HepG2 (cell line): Measurements from ENCODE around the gene RSAD2. TPM values are rescaled to one million over a fixed set of nuclear protein-coding genes. Genes with fewer than 3 reads are reported as not detected.

Experiments used
- AFF4 ChIP-seq: sonication (generic); formaldehyde crosslinking; IDR thresholded peaks from 2 replicates; pipeline ENCODE4 v1.4.0; 2020; ENCODE audit warnings: missing genetic modification reagents
- CAMTA2 ChIP-seq: sonication (generic); formaldehyde crosslinking; IDR thresholded peaks from 2 replicates; pipeline ENCODE4 v1.4.0; 2020; ENCODE audit warnings: mild to moderate bottlenecking, missing genetic modification reagents, borderline replicate concordance
- FOSL1 ChIP-seq: sonication (generic); formaldehyde crosslinking; IDR thresholded peaks from 2 replicates; pipeline ENCODE4 v1.9.0; 2021; ENCODE audit warnings: missing genetic modification reagents, borderline replicate concordance
- FOXO1 ChIP-seq: sonication (generic); formaldehyde crosslinking; IDR thresholded peaks from 2 replicates; pipeline ENCODE4 v1.4.0; 2020; ENCODE audit warnings: missing genetic modification reagents
- HOXD1 ChIP-seq: sonication (generic); formaldehyde crosslinking; IDR thresholded peaks from 2 replicates; pipeline ENCODE4 v1.5.0; 2020; ENCODE audit warnings: missing genetic modification reagents
- SCMH1 ChIP-seq: sonication (generic); formaldehyde crosslinking; IDR thresholded peaks from 2 replicates; pipeline ENCODE4 v1.9.0; 2021; ENCODE audit warnings: missing genetic modification reagents, mild to moderate bottlenecking, borderline replicate concordance
- ZNF17 ChIP-seq: sonication (generic); formaldehyde crosslinking; IDR thresholded peaks from 2 replicates; pipeline ENCODE4 v1.5.0; 2020; ENCODE audit warnings: mild to moderate bottlenecking, missing genetic modification reagents
- ZNF3 ChIP-seq: IDR thresholded peaks from 2 replicates; pipeline ENCODE4 v1.7.0; 2017; ENCODE audit warnings: inconsistent platforms
- ZNF616 ChIP-seq: sonication (generic); formaldehyde crosslinking; IDR thresholded peaks from 2 replicates; pipeline ENCODE4 v1.5.0; 2020; ENCODE audit warnings: low read depth, mild to moderate bottlenecking, missing genetic modification reagents
- ZNF704 ChIP-seq: sonication (generic); formaldehyde crosslinking; IDR thresholded peaks from 2 replicates; pipeline ENCODE4 v1.8.1; 2023; ENCODE audit warnings: mild to moderate bottlenecking, inconsistent platforms, moderate library complexity, missing genetic modification reagents, borderline replicate concordance
- ZNF816 ChIP-seq: sonication (generic); formaldehyde crosslinking; IDR thresholded peaks from 2 replicates; pipeline ENCODE4 v1.8.0; 2022; ENCODE audit warnings: missing genetic modification reagents, mild to moderate bottlenecking, borderline replicate concordance
- polyA plus RNA-seq, 8 experiments: library from polyadenylated mRNA; depleted of rRNA in 3 of 8; stranded (reverse) in 7 of 8; unstranded in 1 of 8; fragments of >200 nt; fragmentation: Illumina TruSeq in 4 of 8; extraction: Trizol in 4 of 8; gene quantifications; 2 replicates each; pipeline versions ENCODE4 v1.2.1 to v1.2.3, GENCODE V29; 2011 to 2016; ENCODE audit warnings: low read depth in 4 of 8, missing spikeins in 1 of 8, mixed read lengths in 1 of 8; ENCODE audit not compliant: insufficient read depth in 1 of 8
- total RNA-seq, 5 experiments: library from RNA; depleted of rRNA; stranded (reverse); fragments of >200 nt; fragmentation: Illumina TruSeq; extraction: Trizol; gene quantifications; 2 replicates each; pipeline ENCODE4 v1.2.3, GENCODE V29; 2016; ENCODE audit warnings: low read depth in 1 of 5
- TF ChIP-seq, protein P1 (sequence below): IDR thresholded peaks from 2 replicates; pipeline ENCODE4 v1.6.1; 2016
- TF ChIP-seq, protein P2 (sequence below): sonication (generic); formaldehyde crosslinking; IDR thresholded peaks from 2 replicates; pipeline ENCODE4 v1.4.0; 2020; ENCODE audit warnings: mild to moderate bottlenecking, missing genetic modification reagents
- TF ChIP-seq, protein P3 (sequence below): sonication (generic); formaldehyde crosslinking; IDR thresholded peaks from 2 replicates; pipeline ENCODE4 v1.5.0; 2020; ENCODE audit warnings: mild to moderate bottlenecking, missing genetic modification reagents, borderline replicate concordance

The RSAD2 gene
- total and polyA plus RNA-seq, 2 of the 13 experiments (the other 11 are each of a cell fraction or from before 2014, with no cell fraction given), result 0.11 TPM; not detected in 1

- TF ChIP-seq ZNF704 (CRISPR knock-in tag) (no peak), ZNF616 (CRISPR knock-in tag) (no peak), ZNF3 (no peak), FOSL1 (no peak), ZNF816 (CRISPR knock-in tag) (no peak), SCMH1 (CRISPR knock-in tag) (no peak), CAMTA2 (CRISPR knock-in tag) (no peak), AFF4 (CRISPR knock-in tag) (no peak), FOXO1 (peak; percentile 95), HOXD1 (CRISPR knock-in tag) (peak; percentile 41; the same call in 1 of the 2 replicates), ZNF17 (no peak)
- TF ChIP-seq, protein P1, sequence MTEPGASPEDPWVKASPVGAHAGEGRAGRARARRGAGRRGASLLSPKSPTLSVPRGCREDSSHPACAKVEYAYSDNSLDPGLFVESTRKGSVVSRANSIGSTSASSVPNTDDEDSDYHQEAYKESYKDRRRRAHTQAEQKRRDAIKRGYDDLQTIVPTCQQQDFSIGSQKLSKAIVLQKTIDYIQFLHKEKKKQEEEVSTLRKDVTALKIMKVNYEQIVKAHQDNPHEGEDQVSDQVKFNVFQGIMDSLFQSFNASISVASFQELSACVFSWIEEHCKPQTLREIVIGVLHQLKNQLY (CRISPR knock-in tag), result no peak
- TF ChIP-seq, protein P2, sequence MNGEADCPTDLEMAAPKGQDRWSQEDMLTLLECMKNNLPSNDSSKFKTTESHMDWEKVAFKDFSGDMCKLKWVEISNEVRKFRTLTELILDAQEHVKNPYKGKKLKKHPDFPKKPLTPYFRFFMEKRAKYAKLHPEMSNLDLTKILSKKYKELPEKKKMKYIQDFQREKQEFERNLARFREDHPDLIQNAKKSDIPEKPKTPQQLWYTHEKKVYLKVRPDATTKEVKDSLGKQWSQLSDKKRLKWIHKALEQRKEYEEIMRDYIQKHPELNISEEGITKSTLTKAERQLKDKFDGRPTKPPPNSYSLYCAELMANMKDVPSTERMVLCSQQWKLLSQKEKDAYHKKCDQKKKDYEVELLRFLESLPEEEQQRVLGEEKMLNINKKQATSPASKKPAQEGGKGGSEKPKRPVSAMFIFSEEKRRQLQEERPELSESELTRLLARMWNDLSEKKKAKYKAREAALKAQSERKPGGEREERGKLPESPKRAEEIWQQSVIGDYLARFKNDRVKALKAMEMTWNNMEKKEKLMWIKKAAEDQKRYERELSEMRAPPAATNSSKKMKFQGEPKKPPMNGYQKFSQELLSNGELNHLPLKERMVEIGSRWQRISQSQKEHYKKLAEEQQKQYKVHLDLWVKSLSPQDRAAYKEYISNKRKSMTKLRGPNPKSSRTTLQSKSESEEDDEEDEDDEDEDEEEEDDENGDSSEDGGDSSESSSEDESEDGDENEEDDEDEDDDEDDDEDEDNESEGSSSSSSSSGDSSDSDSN (CRISPR knock-in tag), result peak; percentile 75
- TF ChIP-seq, protein P3, sequence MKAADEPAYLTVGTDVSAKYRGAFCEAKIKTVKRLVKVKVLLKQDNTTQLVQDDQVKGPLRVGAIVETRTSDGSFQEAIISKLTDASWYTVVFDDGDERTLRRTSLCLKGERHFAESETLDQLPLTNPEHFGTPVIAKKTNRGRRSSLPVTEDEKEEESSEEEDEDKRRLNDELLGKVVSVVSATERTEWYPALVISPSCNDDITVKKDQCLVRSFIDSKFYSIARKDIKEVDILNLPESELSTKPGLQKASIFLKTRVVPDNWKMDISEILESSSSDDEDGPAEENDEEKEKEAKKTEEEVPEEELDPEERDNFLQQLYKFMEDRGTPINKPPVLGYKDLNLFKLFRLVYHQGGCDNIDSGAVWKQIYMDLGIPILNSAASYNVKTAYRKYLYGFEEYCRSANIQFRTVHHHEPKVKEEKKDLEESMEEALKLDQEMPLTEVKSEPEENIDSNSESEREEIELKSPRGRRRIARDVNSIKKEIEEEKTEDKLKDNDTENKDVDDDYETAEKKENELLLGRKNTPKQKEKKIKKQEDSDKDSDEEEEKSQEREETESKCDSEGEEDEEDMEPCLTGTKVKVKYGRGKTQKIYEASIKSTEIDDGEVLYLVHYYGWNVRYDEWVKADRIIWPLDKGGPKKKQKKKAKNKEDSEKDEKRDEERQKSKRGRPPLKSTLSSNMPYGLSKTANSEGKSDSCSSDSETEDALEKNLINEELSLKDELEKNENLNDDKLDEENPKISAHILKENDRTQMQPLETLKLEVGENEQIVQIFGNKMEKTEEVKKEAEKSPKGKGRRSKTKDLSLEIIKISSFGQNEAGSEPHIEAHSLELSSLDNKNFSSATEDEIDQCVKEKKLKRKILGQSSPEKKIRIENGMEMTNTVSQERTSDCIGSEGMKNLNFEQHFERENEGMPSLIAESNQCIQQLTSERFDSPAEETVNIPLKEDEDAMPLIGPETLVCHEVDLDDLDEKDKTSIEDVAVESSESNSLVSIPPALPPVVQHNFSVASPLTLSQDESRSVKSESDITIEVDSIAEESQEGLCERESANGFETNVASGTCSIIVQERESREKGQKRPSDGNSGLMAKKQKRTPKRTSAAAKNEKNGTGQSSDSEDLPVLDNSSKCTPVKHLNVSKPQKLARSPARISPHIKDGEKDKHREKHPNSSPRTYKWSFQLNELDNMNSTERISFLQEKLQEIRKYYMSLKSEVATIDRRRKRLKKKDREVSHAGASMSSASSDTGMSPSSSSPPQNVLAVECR (CRISPR knock-in tag), result peak; percentile 67; the same call in 1 of the 2 replicates
These were observed 43.8 kb downstream of the RSAD2 start (continued) for GRCh38 chr2:6921321-6921922.
